H1 (cell line): ENCODE results near the gene ANKRD61. TPM values are rescaled to one million over a fixed set of nuclear protein-coding genes. Genes with fewer than 3 reads are reported as not detected.

Source experiments
- BCL11A ChIP-seq, 2 experiments: IDR thresholded peaks; one replicate each; pipeline ENCODE4 v1.6.1; 2011; ENCODE audit warnings: low read depth in 2 of 2, low read length in 2 of 2, mild to moderate bottlenecking in 2 of 2
- BRCA1 ChIP-seq: IDR thresholded peaks from 2 replicates; pipeline ENCODE4 v1.6.1; 2012; ENCODE audit warnings: low read depth, low read length, improper control_type of control experiment
- CBX8 ChIP-seq: fragments of 300-800, 300-1000 bp; sonication (generic); IDR thresholded peaks from 2 replicates; pipeline ENCODE4 v1.7.1; 2016; ENCODE audit warnings: low read depth, low read length, borderline replicate concordance
- CHD1 ChIP-seq: IDR thresholded peaks from 2 replicates; pipeline ENCODE4 v1.6.1; 2012; ENCODE audit warnings: low read depth, low read length, improper control_type of control experiment
- GABPA ChIP-seq: IDR thresholded peaks from 2 replicates; pipeline ENCODE4 v1.6.1; 2011; ENCODE audit warnings: mild to moderate bottlenecking, low read length, moderate library complexity, borderline replicate concordance; ENCODE audit not compliant: insufficient read depth
- HDAC2 ChIP-seq, 2 experiments: fragments of 300-600 bp in 1 of 2; sonication (generic) in 1 of 2; IDR thresholded peaks; 2 replicates each; pipeline ENCODE4 v1.6.1; 2011 to 2012; ENCODE audit warnings: low read depth in 2 of 2, low read length in 2 of 2, mild to moderate bottlenecking in 2 of 2, moderate library complexity in 2 of 2, borderline replicate concordance in 1 of 2, inconsistent platforms in 1 of 2
- JUN ChIP-seq: IDR thresholded peaks from 2 replicates; pipeline ENCODE4 v1.6.1; 2011; ENCODE audit warnings: low read depth, mild to moderate bottlenecking, improper control_type of control experiment, low read length
- POU5F1 ChIP-seq: IDR thresholded peaks from 2 replicates; pipeline ENCODE4 v1.6.1; 2011; ENCODE audit warnings: low read depth, mild to moderate bottlenecking, low read length, moderate library complexity
- RBBP5 ChIP-seq: IDR thresholded peaks from 2 replicates; pipeline ENCODE4 v1.7.1; 2012; ENCODE audit warnings: low read depth, mild to moderate bottlenecking, inconsistent platforms, low read length, moderate library complexity, borderline replicate concordance
- RFX5 ChIP-seq: IDR thresholded peaks from 2 replicates; pipeline ENCODE4 v1.6.1; 2011; ENCODE audit warnings: low read depth, low read length, improper control_type of control experiment, borderline replicate concordance
- RNF2 ChIP-seq: fragments of 200-900, 300-1000 bp; sonication (generic); IDR thresholded peaks from 2 replicates; pipeline ENCODE4 v1.7.1; 2016; ENCODE audit warnings: borderline replicate concordance, low read depth, mild to moderate bottlenecking, antibody characterized with exemption, low read length; ENCODE audit not compliant: poor library complexity, severe bottlenecking; ENCODE audit errors: missing control alignments
- SUZ12 ChIP-seq: fragments of 200-600 bp; sonication (generic); IDR thresholded peaks from 2 replicates; pipeline ENCODE4 v1.6.1; 2012; ENCODE audit warnings: mild to moderate bottlenecking, inconsistent platforms, low read length, moderate library complexity, mixed read lengths
- TCF12 ChIP-seq: IDR thresholded peaks from 2 replicates; pipeline ENCODE4 v1.6.1; 2011; ENCODE audit warnings: low read depth, mild to moderate bottlenecking, low read length
- polyA plus RNA-seq, 7 experiments: library from polyadenylated mRNA; depleted of rRNA in 3 of 7; stranded (reverse) in 5 of 7; unstranded in 2 of 7; fragments of >200 nt in 5 of 7; fragments of 200-250 nt in 2 of 7; gene quantifications; 1 replicate in 5 of 7; 2 replicates in 1 of 7; 4 replicates in 1 of 7; pipeline versions ENCODE4 v1.2.1 to v1.2.3, GENCODE V29; 2011 to 2013; ENCODE audit warnings: missing spikeins in 2 of 7, mixed read lengths in 2 of 7
- total RNA-seq: library from RNA; stranded (reverse); fragmentation: NEBNext Ultra II Directional; extraction: Animal tissue kit (Norgen Biotek cat#: 25700); gene quantifications from 2 replicates; pipeline ENCODE4 v1.2.1, GENCODE V29; 2021

ANKRD61 gene
- total and polyA plus RNA-seq, 2 of the 8 experiments (the other 6 are each of a cell fraction or from before 2014, with no cell fraction given): 0.23 to 0.32 TPM

GRCh38 chr7:6008668-6009611, 22.2 kb upstream of the ANKRD61 start, which contains the start of the genes AIMP2 and PMS2 (continued):
- TF ChIP-seq RBBP5 (peak; percentile 18; the same call in 1 of the 2 replicates), GABPA (no peak), CHD1 (no peak), JUN (no peak), BRCA1 (no peak), TCF12 (no peak), RNF2 (no peak), SUZ12 (no peak), CBX8 (no peak), POU5F1 (no peak), BCL11A (IDR thresholded peaks at IDR 0.05; ENCODE audit: low read depth in 2 of 2, low read length in 2 of 2) (no peak), RFX5 (peak; percentile 30; the same call in 1 of the 2 replicates), HDAC2 (IDR thresholded peaks at IDR 0.05; ENCODE audit: borderline replicate concordance in 1 of 2, low read depth in 2 of 2, low read length in 2 of 2) (peak in 1 of 2 experiments; percentile 82; a peak in 2 of 4 replicates)
